NCI-H446 treated with DMSO at 0.1 percent for 48 hours (cell line): ENCODE results near the gene LMNA.

Experiments
- DNase-seq: peaks from one replicate; lab custom pipeline; 2025; lab: John Stamatoyannopoulos, UW

The LMNA gene

DNA sequence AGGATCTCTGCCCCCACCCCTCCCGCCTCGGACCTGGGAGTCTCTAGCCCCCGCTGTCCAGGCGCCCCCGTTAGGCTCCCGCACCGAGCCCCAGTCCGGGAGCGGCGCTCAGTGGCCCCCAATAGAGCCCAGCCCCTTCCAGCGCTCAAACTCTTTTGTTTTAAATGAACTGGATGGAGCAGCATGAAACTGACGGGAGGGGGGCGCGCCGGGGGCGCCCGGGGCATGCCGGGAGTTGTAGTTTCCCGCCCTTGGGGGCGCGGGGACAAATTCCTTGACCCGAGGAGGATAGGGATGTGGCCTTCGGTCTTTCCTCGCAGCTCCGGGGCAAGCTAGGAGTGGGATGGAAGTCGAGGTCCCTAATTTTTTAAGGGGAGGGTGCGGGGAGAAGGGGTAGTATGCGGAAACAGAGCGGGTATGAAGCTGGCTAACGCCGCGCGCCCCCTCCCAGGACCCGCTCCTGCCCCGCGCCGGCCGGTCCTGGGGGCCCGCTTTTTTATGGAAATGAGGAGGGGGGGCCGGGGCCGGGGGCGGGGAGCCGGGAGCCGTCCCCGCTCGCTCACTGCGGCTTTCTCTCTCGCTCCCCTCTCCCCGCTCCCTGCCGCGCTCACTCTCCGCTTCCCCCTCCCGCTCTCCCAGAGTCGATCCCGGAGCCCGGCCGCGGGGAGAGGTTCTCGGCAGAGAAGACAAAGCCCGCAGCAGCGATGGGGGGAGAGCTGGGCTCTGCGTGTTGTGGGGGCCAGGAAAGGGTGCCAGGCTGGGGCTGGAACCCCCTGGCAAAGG, 32.0 kb upstream of the LMNA start, which contains the start of gene MEX3A:
Gene MEX3A, minus strand, starts transcription at position 157 of the 783 bp plus-strand sequence. CDS start 467 bp downstream, outside the sequence.
- DNase-seq: peak; percentile 69

DNA sequence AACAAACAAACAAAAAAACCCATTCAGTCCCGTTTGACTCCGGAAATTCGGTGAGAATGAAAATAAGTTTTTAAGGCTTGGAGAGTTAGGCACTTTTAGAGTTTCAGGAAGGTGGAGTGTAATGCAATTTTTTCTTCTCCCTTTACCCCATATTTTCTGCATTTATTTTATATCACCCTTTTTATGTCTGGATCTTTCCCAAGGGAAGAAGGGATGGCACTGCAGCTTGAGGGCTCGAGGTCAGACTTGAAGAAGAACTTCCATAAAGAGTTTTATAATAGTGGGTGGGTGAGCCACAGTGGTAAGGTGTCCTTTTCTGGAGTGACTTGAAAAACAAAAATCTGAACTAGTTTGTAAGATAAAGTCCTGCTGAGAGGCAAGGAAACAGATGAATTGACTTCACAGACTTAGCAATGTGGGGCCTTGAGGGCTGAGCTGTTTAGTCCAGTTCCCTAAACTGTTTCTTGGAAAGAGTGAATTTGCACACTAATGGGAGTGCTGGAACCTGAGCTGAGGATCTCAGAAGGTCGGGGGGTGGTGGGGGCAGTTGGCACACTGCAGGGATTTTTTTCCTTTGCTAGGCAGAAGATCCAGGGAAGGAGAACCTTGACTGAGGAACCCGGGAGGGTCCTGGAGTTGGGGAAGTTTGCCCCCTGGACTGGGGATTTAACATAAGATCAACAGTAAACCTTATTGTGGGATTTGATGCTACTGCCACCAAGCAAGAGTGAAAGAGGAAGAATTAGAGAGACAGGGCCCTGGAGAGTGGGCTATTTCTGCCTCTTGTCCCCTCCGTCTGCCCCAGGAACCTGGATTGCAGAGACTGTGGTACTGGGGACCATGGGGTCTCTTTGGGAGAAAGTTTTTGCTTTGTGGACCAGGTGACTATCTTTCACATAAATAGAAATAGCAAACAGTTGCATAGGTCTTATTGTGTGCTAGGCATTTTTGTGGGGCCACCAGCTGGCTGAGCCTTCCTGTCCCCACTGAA, 30.4 kb upstream of the LMNA start:
- no peak for DNase-seq

DNA sequence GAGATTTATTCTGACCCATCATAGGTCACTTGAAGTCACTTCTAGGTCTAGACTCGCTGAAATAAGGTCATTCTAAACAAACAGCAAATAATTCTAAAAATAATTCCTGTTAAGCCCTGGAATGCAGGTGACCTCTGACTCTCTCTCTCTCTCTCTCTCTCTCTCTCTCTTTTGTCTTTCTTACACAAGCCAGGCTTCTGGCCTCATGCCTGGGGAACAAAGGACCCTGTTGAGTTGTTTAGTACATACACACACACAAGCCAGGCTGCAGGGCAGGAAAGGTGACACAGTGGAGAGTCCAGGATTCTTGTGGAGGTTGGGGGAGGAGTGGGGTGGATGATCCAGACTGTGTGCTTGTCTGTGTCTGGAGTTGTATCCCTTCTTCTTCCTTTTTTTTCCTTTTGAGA, 28.3 kb upstream of the LMNA start:
- no peak for DNase-seq

DNA sequence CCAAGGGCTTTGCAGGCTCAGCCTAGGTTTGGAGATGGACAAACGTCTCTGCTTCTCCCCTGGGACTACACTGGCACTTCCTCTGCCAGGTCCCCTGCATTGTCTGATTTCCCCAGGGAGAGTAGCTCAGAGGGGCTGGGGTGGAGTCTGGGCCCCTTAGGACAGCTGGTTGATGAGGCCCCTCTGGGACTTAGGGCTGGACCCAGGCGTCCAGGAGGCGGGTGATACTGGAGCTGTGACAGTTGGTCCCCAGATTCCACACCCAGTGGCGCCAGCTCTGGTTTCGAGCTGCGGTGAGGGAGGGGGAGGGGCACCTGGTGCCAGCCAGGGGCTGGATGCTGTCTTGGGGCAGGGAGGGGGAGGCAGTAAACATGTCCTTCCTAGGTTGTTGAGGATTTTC, 24.8 kb upstream of the LMNA start:
- no peak for DNase-seq

DNA sequence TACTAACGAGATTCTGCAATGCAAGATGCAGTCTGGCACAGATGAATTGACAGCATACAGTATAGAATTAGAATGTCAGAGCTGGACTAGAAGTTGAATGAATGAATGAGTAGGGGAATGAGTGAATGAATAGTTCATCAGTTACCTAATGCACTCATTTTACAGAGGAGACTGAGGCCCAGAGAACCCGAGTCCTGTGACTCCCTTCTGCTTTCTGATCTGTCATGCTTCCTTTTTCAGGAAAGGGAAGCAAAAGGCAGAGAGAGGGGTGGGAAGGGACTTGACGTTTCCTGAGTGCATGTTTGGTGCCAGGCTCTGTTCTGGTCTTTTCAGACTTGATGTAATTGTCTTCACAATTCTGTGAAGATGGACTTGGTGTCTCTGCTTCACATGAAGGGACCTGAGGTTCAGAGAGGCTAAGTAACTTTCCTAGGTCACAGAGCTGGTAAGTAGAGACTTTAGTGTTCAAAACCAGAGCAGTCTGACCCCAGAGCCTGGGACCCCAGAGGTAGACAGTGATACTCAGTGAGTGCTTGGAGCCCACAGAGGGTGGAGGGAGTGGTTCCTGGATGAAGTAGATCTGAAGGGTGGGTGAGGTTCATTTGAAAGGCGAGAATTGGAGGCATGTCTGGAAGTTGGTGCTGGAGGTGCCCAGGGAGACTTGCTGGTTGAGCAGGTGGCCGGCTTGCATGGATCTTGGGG, 24.2 kb upstream of the LMNA start:
- no peak for DNase-seq

DNA sequence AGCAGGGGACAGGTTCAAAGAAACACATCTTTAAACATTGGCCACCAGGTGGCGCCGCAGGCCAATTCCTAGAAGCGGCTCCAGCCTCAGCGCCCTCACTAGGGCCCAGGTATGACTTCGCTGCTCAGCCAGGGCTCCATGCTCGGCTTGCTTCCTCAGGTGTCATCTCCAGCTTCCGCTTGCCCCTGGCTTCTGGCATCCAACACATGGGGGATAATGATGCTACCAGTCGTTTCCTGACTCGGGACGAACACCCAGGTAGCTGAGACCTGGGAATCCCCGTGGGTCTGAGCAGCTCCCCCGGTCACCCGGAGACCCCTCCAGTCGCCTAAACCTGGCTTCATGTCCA, 23.7 kb upstream of the LMNA start:
- no peak for DNase-seq

DNA sequence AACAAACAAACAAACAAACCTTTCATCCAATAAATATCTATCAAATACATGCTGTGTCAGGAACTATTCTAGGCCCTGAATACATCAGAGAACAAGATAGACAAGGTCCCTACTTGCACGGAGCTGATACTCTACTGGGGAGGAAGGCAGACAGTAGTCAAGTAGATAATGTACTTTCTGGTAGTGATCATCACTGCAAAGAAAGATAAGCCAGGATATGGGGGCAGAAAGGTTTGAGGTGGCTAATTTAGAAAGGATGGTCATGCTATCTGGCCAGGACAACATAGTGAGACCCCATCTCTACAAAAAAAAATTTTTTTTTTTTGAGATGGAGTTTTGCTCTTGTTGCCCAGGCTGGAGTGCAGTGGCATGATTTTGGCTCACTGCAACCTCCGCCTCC, 22.9 kb upstream of the LMNA start:
- DNase-seq: no peak

DNA sequence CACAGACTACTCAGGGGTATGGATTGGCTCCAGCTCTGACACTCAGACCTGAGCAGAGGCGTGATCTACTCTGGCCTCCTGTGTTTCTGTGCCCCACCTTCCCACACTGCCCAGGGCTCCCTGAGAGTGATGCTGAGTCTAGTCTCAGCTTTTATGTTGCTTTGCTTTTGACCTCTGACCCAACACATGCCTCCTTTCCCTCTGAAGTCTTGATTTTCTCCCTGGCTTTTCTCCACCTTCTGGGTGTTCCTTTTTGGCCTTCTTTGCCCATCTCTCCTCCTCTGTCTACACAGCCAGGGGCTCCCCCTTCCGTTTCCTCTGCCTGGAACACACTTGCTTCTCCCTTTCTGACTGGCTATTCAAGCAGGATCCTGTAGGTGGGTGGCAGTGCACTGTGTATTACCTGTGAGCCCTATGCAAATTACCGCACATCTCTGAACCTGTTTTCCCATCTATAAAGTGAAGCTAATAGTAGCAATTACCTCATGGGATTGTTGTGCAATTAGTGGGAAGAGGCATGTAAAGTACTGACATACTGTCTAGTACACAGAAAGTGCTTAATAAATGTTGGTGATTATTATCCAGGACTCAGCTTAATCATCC, 18.5 kb upstream of the LMNA start:
- DNase-seq: no peak

DNA sequence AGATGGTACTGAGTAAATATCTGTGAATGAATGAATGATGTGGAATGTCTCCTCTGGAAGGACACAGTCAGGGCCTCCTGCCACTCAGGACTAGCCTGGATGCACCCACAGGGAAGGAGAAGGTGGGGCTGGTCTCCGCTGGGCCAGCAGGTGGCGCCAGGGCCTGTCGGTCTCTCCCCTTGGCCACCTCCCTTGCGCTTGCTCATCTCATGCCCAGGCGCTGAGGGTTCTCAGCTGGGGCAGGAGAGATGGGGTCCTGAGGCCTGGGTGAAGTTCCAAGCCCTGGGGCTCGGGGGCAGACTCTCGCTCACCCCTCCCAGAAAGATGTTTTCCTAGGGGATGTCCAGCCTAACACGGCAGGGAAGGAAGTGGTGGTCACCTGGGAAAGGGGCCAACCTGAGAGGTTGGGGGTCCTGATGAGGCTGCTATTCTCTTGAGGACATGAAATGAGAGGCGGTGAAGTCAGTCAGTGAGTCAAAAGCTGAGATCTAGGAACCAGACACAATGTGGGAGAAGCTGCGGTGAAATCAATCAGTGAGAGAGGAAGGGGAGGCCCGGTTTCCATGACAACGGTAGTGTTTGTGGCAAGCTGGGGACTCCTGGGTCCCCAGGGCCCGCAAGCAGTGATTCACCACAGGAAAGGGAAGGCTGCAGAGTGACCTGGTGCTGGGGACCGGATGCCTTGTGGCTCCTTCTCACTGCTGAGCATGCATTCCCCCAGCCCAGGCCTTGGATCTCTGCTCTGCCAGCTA, 17.7 kb upstream of the LMNA start:
- peak; percentile 38 for DNase-seq

DNA sequence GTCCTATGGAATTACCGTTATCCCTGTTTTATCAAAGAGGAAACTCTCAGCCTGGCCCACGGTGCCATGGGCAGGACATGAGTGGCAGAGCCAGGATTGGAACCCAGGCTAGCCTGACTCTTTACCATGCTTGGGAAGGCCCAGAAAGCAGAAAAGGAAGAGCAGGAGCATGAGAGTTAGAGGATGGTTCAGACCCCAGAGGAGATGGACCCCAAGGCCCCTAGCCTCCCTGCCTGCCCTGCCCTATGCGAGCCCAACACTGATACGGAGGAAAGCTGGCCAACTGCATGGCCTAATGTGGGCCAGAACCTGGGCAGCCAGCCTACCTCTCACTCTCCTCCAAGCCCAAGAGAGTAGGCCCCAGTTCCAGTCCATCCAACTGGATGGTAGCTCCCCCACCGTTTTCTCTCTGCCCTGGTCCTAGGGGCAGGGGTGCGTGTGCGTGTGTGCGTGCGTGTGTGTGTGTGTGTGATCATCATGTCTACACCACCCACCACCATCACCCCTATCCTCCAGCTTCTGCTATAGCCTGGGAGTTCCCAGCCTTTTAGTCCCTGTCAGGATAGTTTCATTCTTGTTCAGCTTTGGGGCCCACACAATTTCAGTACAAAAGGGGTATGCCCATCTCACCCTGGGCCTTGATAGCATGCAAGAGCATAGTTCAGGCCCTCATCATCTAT, 16.9 kb upstream of the LMNA start:
- no peak for DNase-seq

DNA sequence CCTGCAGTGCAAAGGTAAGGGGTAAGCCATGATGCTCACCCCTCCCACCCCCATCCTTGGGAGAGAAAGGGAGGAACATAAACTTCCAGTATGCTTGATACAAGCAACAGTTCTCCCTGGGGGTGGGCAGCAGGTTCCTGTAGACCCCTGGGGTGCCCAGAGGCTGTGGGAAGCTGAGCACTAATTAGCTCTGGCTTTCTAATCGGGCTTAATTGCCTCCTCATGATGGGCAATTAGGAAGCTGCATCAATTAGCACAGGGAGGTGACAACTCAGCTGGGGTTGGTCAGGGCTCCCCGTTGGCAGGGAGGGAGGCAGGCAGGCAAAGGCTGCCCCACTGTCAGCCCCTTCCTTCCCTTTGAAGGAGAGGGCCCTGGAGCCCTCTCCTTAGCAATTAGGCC, 15.7 kb upstream of the LMNA start:
- DNase-seq: no peak

DNA sequence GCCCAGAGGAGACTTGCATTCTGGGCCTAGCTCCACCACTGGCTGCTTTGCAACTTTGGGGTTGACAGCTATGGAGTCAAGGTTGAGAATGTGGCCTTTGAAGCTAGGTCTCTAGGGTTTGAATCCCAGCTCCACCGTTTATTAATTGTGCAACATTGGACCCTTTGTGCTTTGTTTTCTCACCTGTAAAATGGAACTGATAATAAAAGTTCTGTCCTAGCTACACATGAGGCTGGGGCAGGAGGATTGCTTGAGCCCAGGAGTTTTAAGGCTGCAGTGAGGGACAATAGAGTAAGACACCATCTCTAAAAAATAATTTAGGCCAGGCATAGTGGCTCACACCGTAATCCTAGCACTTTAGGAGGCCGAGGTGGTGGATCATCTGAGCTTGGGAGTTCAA, 15.2 kb upstream of the LMNA start:
- no peak for DNase-seq

DNA sequence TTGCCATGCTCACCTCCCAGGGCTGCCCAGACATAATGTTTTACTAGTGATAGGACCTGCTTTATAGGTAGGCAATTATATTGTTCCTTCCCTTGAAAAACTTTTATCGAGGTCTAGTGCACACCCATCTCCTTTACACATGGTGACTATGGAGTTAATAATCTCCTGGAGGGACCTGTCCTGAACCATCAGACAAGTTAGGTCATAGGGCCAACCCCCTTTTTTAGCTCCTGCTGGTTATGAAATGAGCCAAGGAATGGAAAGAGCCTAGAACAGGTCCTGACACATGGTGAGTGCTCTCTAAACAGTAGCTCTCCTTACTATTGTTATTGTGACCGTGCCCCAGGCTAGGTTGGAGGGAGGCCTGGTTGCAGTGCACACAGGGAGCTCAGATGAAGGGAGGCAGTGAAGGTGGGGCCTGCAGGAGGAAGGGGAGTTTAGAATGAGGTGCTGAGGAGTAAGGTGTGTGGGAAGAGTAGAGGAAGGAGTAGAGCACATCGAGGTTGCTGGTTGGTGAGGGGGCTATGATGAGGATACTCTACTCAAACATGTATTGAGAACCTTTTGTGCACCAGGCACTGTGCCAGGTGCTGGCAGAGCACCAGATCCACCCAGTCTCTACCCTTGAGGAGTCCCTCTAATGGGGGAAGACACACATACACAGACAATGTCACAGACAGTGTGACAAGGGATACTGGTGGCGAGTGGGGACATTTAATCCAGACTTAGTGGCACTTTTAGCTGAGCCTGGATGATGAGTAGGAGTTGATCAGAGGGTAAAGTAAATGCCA, 14.1 kb upstream of the LMNA start:
- DNase-seq: no peak

DNA sequence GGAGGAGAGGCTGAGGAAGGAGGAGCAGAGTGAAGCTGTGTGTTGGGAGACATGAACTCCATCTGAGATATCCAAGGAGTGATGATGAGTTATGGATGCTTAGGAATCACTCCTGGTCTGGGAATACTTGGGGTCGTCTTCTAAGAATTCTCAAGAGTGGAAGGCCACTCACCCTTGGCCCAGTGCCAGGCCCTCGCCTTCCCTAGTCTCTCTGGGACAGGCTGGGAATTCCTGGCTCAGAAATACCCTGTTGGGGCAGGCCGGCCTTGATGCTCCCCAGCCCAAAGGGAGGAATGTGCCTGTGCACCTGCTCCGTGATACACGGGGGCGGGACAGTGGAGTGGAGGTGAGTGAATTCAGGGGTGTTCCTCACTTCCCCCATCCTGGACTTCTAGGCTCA, 12.6 kb upstream of the LMNA start:
- DNase-seq: no peak

DNA sequence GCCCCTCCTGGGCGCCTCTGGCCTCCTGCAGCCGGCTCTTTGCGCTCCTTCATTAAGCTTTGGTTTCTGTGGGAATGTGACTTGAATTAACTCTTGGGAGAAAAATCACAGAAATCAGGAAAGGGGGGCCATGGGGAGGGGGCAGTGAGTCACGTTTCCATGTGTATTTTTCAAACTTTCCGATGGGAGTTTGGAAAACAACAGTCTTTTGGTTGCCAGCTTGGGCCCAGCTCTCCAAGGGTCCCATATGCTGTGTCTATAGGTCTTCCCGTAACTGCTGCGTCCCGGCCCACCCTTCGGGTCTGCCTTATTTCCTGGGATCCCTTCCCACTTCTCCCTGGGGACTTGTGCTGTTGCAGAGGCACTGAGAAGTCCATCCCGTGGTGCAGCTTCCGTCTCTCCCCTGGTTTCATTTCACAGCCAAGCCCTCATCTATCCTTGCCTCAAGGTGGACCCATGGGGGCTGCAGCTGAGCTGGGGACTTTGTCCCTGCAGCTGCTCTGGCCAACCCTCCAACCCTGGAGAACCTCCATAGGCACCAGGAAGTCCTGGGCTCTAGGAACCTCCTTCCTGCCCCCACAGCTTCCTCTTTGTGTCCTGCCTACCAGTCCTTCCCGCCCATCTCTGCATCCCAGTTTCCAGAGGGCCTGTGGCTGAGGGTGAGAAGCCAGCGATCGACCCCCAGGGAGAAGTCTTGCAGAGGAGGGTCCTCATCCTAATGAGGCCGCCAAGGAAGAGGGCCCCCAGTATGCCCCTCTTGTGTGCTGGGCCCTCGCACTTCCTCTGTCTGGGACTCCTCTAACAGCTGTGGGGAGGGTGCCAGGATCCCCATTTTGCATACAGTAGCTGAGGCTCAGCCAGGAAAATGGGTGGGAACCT, 11.6 kb upstream of the LMNA start:
- DNase-seq: no peak

DNA sequence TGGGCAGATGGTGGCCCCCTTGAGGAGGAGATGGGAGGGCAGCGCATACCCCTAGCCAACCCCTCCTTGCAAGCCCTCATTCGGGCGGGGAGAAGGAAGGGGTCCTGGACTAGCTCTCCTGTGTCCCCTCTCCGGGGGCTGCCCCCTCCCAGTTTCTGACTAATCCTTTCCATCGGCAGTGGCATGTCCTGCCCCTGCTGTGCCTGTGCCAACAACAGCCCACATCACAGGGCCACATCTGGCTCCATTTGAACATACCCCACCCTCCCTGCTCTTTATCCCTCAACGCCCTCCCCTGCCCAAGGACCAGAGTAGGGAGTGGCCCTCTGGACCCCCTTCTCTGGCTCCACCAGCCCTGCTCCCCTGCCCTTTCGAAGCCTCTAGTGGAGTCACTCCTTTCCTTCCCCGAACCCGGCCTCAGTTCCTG, 11.0 kb upstream of the LMNA start:
- DNase-seq: no peak

DNA sequence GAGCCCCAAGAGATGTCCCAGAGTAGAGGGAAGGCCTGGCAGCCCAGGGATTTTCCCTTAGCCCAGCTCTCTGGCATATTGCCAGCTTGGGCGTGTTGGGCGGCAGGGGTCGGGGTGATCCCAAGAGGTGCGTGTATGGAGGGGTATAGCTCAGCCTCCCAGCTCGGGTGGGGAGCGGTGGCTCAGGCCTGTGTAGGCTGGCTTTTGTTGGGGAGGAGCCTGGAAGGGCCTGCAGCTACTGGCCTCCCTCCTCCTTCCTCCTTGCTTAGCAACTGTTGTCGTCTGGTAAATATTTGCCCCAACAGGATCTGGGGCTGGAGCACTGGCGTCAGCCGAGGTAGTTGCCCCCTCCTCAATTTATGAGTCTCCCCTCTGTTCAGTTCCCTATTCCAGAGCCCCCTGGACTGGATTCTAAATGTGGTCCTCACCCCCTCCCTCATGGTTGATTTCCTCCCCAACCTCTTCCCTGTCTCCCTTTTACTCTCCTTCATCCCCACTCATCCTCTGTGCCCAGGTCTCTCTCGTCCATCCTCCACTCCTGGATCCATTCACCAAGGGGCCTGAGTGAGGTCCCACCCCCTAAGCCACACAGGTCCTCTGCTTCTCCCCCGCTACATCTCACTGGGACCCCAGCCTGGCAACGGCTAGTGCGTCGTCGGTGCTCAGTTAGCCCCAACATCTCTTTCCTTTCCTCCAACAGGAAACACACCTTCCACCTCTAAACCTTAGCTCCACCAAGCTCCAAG, 10.3 kb upstream of the LMNA start:
- no peak for DNase-seq
